Dedifferentiated amniotic fluid mesenchymal stem cell (primary cell): Measurements from ENCODE around the gene BARX2.

Experiments used
- DNase-seq: peaks from one replicate; pipeline ENCODE4 v3.0.0-alpha.2; 2016; ENCODE audit errors: extremely low spot score

Gene BARX2

GRCh38 chr11:129436573-129436972 is 60.9 kb downstream of the BARX2 start:
- DNase-seq, result no peak

- DNase-seq, result no peak
Measured at GRCh38 chr11:129440028-129440713, 64.5 kb downstream of the BARX2 start.

DNA sequence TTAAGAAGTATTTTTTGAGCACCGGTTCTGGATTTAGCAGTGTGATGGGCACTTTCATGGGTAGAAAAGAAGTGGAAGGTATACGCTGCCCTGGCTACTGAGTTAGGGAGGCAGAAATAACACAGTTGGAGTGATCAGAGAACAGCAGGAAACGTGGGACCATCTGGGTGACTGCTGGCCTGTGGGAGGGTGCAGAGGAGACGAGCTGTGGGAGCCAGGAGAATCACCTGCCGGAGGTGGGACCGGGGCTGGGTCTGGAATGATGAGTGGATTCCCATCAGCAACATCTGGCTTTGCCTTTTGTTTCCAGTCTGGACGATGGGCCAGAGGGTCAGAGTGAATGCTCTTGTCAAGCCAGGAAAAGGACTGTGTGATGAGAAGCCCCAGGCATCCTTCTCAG is 66.5 kb downstream of the BARX2 start:
- DNase-seq, result no peak

DNA sequence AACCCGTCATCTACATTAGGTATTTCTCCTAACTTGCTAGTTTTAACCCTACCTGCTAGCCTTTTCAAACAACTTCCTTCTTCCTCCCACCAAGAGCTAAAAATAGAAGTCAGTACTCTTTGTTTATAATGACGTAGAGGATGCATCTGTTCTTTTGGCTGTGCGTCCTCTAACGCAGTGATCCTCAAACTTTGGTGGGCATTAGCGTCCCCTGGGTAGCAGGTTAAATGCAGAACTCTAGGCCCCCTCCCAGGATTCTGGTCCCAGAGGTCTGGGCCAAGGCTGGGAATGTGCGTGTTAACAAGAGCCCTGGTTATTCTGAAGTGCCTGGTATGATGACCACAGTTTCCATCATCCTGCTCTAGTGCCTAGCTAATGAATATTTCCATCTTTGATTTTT is 67.6 kb downstream of the BARX2 start:
- no peak for DNase-seq

DNA sequence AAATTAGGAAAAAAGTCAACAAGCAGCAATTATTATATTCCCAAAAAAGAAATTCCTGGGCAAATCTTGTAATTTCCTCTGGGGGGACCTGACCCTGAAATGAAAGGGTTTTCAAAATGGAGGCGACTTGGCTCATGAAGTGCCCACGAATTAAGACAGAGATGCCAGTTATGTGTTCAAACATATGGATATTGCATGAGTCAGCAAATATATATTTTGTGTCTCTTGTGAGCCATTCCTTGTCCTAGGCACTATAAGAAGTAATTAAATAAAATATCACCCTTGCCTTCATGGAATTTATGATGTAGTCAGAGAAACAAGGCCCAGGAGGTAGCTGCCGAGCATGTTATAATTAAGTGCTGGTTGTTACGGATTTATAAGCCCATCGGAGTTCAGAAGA is 68.6 kb downstream of the BARX2 start:
- no peak for DNase-seq

DNA sequence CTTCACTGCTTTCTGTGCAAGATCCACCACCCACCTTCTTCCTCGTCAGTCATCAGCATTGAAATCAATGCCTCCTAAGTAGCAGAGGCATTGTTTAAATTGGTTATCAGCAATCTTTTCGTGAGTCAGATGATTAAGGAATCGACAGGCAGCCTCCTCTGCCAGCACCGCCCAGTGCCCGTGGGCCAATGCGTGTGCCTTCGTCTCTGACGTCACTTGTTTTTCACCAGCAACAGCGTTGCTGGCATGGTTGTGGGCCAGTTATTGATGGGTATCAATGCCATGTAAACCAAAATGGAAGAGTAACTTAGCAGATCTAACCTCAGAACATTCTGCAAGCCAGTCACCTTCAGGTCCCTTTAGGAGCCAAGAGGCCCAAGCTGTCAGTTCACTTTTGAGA is 69.6 kb downstream of the BARX2 start:
- DNase-seq, result no peak

- no peak for DNase-seq
Measured at GRCh38 chr11:129446572-129446971, 70.9 kb downstream of the BARX2 start.

DNA sequence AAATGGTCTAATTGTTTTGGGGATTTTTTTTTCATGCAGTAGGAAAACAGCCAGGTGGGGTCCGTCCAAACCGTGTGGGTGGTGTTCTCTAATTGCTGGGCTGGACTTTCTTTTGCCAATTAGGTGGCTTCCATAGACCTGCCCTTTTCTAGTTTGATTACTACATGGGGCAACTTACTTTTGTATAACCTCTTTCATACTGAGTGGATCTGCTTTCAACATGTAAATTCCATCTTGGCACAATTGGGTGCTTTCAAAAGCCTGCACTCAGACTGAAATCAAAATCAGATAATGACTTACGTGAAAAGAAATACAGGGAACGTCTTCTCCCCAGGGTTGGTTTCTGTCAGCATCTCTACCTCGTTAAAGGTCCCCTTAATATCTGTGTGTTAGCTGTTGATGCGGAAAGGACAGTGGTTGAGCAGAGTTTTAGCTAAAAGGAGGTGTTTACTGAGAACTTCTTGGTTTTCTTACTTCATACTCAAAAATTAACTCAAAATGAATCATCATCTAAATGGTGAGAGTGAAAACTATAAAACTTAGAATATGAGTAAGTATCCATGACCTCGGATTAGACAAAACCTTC is 72.1 kb downstream of the BARX2 start:
- no peak for DNase-seq

DNA sequence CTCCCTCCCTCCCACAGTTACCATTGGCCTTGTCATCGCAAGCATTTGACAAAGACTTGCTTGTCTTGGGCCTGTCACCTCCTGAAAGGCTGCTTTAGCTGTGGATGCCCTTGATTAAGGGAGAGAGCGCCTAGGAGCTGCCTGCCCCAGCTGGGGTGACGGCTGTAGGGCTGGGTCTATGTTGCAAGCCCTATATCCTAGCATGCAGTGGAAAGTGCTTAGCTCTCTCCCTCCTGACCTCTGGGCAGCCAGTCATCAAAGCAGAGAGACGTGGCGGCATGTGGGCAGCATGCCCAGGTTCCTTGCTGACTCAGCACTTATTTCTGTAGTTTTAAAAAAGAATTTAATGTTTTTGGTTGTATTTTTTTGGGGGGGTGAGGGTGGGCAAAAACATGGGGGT is 75.9 kb downstream of the BARX2 start:
- no peak for DNase-seq

DNA sequence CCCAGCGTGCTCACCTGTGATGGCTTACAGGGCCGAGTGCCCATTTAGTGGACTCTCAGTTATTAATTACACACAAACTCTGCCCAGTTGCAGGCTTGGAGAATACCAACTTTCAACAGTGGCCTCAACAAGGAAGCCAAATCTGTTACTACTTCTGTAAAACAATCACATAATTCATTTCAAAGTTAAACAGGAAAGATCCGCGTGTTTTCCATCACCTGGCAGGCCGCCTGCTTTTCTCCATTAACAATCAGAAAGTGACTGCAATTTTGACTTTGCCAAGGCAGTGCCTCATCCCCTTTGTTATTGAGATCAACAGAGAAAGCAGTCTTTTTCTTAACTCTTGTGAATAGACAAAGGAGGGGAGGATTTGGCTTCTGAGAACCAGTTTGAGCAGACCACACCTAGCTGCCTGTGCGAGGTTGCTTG is 77.7 kb downstream of the BARX2 start:
- DNase-seq, result no peak

- no peak for DNase-seq
Measured at GRCh38 chr11:129455101-129455500, 79.5 kb downstream of the BARX2 start.

DNA sequence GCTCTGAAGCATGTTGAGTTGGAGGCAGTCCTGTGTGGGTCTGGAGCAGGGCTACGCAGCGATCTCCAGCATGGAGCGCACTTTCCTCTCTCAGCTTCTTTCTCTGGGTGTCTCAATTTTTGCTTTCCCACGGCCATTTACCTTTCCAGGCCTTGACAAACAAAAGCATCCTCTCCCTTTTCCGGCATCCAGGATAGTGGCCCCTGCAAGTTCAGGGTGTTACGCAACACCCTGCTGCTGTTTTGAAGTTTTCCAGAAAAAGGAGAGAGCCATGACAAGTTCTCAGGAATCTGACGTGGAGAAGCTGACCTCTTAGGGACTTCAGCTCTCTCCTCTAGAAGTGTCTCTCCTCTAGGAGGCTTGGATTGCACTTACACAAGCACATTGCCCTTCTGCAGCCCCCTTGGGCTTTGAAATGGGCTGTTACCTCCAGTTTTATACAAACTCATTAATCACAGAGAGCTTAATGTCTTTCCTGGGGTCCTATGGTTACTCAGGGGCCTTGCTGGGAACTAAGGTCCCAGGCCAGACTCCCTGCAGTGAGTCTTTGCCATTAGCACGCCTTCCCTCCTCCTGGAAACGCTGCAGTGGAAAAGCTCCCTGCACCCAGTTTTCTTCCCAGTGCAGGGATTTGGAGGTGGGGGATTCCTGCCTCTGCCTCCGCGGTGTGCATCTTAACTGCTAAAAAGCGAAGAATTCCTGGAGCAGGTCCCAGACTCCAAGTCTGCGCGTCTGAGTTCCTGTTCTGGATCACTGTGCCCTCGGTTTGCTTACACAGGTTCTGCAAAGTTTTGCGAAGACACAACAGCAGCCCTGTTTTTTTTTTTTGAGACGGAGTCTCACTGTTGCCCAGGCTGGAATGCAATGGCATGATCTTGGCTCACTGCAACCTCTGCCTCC is 80.4 kb downstream of the BARX2 start:
- DNase-seq, result no peak

- no peak for DNase-seq
Measured at GRCh38 chr11:129457321-129457720, 81.7 kb downstream of the BARX2 start.

DNA sequence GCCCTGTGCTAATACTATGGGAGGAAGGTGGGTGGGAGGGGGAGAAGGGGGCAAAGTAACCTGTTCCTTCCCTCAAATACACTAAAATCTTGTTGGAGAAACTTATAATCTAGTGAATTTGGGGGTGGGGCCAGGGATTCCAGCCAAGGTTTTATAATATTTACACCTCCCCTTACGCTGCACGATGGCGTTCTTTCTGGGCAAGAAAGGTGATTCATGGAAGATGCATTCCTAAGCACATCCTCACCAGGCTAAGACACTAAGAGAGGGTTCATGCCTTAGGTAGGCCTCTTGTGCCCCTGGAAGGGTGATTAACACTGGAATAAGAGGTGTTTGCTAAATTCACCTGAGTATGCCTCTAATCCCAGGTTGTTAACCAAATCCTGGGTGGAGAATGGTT is 82.6 kb downstream of the BARX2 start:
- DNase-seq, result no peak

DNA sequence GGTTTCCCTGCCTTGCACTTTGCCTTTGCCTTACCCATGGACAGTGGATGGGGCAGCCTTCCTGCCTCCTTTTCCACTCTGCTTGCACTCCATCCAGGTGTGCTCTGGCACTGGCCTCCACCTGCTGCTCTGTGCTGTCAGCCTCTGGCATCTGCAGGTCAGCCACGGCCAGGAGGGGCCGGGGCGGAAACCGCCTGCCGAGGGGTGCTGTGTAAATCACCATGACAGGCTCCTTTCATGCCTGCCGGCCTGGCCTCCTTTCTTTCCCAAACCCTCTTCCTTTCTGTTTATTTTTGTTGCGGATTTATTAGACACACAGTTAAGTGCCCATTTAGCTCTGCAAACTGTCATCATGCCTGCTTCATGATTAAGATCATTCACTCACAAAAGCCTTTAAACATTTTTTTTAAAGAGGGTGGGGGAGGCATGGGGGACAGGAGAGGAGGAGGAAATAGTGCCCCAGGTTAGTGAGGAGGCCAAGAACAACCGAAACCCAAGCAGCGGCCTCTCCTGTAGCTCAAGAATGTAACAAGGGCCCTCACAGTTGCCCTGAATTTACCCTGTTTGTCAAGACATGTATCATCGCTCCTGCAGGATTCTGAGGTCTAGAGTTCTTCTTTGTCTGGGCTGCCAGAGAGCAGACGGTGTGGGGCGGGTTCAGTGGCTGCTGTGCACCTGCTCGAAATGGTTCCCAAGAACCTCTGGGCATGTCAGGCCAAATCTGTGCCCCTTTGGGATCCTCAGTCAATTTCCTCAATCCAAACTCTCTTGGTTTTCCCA is 83.3 kb downstream of the BARX2 start:
- no peak for DNase-seq

DNA sequence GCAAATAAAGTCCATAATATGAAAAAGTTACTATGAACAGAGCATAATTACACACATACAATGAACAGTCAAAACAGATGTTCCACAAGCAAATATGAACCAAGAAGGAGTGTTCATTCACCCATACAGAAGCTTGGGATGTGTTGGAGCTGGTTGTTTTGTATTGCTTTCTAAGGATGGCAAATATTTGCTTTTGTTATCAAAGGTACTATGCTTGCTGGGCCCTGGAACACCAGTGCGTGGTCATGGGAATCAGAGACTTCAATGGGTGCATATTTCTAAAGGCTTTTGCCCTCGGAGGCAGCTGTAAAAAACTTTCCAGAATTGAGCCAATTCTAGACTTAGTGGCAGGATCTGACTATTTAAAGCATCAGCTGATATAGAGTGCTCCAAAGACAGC is 85.1 kb downstream of the BARX2 start:
- DNase-seq, result no peak

DNA sequence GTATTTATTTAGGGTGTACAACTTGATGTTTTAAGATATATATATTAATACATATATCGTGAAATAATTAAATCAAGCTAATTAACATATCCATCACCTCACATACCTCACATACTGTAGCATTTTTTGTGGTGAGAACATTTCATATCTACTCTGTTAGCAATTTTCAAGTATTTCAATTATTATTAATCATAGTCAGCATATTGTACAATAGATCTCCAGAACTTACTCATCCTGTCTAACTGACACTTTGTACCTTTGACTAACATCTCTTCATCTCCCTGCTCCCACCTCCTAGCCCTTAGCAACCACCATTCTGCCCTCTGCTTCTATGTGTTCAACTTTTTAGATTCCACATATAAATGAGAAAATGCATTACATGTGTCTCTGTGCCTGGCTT is 108.4 kb downstream of the BARX2 start:
- DNase-seq, result no peak

- DNase-seq, result no peak
Measured at GRCh38 chr11:129489249-129489648, 113.6 kb downstream of the BARX2 start.

DNA sequence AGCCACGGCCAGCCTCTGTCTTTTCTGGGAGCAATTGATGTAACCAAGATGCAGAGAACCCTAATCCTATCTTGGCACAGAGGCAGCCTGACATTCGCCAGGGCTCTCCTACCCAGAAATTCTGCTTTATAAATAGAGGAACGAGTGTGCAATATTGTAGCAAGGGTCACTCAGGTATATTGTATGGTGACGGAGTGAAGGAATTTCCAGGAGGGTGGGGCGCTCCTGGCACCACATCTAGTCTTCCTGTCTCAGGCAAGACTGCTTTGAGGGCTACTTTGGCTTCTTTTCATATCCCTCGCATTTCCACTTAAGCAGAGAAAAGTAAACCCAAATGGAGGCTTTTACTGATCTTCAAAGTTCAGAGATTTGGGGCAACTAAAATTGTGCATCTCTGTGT is 114.4 kb downstream of the BARX2 start:
- no peak for DNase-seq

DNA sequence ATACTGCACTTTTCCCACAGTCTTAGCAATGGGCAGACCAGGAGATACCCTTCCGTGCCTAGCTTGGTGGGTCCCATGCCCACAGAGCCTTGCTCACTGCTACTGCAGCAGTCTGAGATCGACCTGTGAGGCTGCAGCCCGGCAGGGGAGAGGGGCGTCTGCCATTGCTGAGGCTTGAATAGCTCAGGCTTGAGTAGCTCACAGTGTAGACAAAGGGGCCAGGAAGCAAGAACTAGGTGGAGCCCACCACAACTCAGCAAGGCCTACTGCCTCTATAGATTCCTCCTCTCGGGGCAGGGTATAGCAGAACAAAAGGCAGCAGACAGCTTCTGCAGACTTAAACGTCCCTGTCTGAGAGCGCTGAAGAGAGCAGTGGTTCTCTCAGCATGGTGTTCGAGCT is 118.1 kb downstream of the BARX2 start:
- DNase-seq, result no peak
